A673 (cell line): ENCODE measurements around the gene CFAP410. TPM values are rescaled to one million over a fixed set of nuclear protein-coding genes. Genes with fewer than 3 reads are reported as not detected.

Source experiments
- BruUV-seq: library from RNA; stranded (reverse); fragments of 400-500 nt; replicated peaks from 2 replicates; lab custom pipeline; 2021; lab: Mats Ljungman, UMichigan
- CTCF ChIA-PET: fragments of 300-600 bp; sonication (Branson Sonifier 250); formaldehyde crosslinking; loops from one replicate; lab custom pipeline; 2022; ENCODE audit warnings: antibody characterized with exemption; lab: Charles Lee
- POLR2A ChIA-PET: fragments of 300-600 bp; sonication (Branson Sonifier 250); formaldehyde crosslinking; loops from one replicate; lab custom pipeline; 2022; ENCODE audit warnings: antibody characterized with exemption; ENCODE audit not compliant: low non-redundant PET; lab: Charles Lee
- DNase-seq: peaks from one replicate; pipeline ENCODE4 v3.0.0-alpha.2; 2015; ENCODE audit warnings: low spot score
- H3K27ac ChIP-seq: fragments of 200-600 bp; sonication (generic); 2 replicates; pipeline ENCODE4 v1.5.1; 2016; ENCODE audit warnings: mixed run types, low read depth, mild to moderate bottlenecking, mixed read lengths, antibody characterized with exemption, low read length; ENCODE audit not compliant: poor library complexity, severe bottlenecking
- H3K27me3 ChIP-seq: fragments of 200-600 bp; sonication (generic); replicated peaks from 2 replicates; pipeline ENCODE4 v1.6.1; 2017; ENCODE audit warnings: mixed run types, low read depth, mild to moderate bottlenecking, mixed read lengths, antibody characterized with exemption, low read length; ENCODE audit not compliant: insufficient read depth, poor library complexity
- H3K36me3 ChIP-seq: fragments of 200-600 bp; sonication (generic); 2 replicates; pipeline ENCODE4 v1.6.1; 2016; ENCODE audit warnings: mixed run types, mild to moderate bottlenecking, mixed read lengths, antibody characterized with exemption, low read length; ENCODE audit not compliant: insufficient read depth, poor library complexity, severe bottlenecking
- H3K4me1 ChIP-seq: fragments of 200-600 bp; sonication (generic); 2 replicates; pipeline ENCODE4 v1.6.1; 2017; ENCODE audit warnings: mixed run types, mild to moderate bottlenecking, mixed read lengths, antibody characterized with exemption, low read length; ENCODE audit not compliant: insufficient read depth, poor library complexity, severe bottlenecking
- H3K4me3 ChIP-seq: fragments of 200-600 bp; sonication (generic); 2 replicates; pipeline ENCODE4 v1.5.1; 2016; ENCODE audit warnings: low read depth, mixed run types, mild to moderate bottlenecking, mixed read lengths, low read length; ENCODE audit not compliant: poor library complexity, severe bottlenecking
- H3K9me3 ChIP-seq: fragments of 200-600 bp; sonication (generic); 2 replicates; pipeline ENCODE4 v1.6.1; 2016; ENCODE audit warnings: mixed run types, low read depth, mild to moderate bottlenecking, mixed read lengths, antibody characterized with exemption, low read length; ENCODE audit not compliant: poor library complexity, severe bottlenecking
- EZH2 ChIP-seq: fragments of 200-600 bp; sonication (generic); IDR thresholded peaks from 2 replicates; pipeline ENCODE4 v1.6.1; 2017; ENCODE audit warnings: borderline replicate concordance, low read depth, mild to moderate bottlenecking, mixed read lengths, antibody characterized with exemption, low read length; ENCODE audit not compliant: poor library complexity, severe bottlenecking
- intact Hi-C: fragments of 100-400 bp; cut with micrococcal nuclease; formaldehyde crosslinking; loops from one replicate; pipeline ENCODE4 v1.10.0; 2022; ENCODE audit not compliant: unreplicated experiment
- total RNA-seq: library from RNA; stranded (reverse); gene quantifications from 2 replicates; pipeline ENCODE4 v1.2.3, GENCODE V29; 2021
- TF ChIP-seq, protein P1 (sequence below): fragments of 300-800, 200-600 bp; sonication (generic); conservative IDR thresholded peaks from 2 replicates; pipeline ENCODE4 v1.5.1; 2017; ENCODE audit warnings: low read depth, mild to moderate bottlenecking, antibody characterized with exemption, low read length, moderate library complexity, mixed read lengths

Gene CFAP410
- total RNA-seq, 1 experiment from 2014 or later = 14.0 TPM

DNA sequence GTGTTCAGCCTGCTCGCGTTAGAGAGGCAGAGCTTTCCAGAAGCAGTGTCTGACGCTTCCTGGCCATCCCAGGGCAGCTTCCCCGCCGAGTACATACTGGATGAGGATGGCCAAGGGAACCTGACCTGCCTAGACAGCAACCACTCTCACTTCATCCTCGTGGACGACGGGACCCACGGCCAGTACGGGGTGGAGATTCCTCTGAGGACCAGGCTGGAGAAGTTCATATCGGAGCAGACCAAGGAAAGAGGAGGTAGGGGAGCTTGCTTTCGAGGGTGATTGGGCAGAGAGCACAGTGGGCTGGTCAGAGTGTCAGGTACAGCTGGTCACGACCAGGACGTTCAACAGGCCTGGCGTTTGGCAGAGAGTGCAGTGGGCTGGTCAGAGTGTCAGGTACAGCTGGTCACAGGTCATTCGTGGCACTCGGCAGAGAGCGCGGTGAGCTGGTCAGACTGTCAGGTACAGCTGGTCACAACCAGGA, 36.6 kb upstream of the CFAP410 start:
- H3K36me3 ChIP-seq = no peaks in the 10 kb centered on the region
- no TSS peak for BruUV-seq
- ChIA-PET POLR2A (no interaction called here), CTCF (no interaction called here)
- no peak for TF ChIP-seq EZH2
- TF ChIP-seq, protein P1, sequence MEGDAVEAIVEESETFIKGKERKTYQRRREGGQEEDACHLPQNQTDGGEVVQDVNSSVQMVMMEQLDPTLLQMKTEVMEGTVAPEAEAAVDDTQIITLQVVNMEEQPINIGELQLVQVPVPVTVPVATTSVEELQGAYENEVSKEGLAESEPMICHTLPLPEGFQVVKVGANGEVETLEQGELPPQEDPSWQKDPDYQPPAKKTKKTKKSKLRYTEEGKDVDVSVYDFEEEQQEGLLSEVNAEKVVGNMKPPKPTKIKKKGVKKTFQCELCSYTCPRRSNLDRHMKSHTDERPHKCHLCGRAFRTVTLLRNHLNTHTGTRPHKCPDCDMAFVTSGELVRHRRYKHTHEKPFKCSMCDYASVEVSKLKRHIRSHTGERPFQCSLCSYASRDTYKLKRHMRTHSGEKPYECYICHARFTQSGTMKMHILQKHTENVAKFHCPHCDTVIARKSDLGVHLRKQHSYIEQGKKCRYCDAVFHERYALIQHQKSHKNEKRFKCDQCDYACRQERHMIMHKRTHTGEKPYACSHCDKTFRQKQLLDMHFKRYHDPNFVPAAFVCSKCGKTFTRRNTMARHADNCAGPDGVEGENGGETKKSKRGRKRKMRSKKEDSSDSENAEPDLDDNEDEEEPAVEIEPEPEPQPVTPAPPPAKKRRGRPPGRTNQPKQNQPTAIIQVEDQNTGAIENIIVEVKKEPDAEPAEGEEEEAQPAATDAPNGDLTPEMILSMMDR = no peak
- DNase-seq = no peak
- H3K4me1 ChIP-seq = no peaks in the 10 kb centered on the region
- no peak overlapping the region for H3K4me3 ChIP-seq
- H3K9me3 ChIP-seq = no peaks in the 10 kb centered on the region
- intact Hi-C loops = no loop called here
- no peaks in the 10 kb centered on the region for H3K27me3 ChIP-seq
- H3K27ac ChIP-seq = no peak overlapping the region

GRCh38 chr21:44375281-44375651, 36.1 kb upstream of the CFAP410 start:
- Histone ChIP-seq H3K27me3 (no peaks in the 10 kb centered on the region), H3K4me1 (no peaks in the 10 kb centered on the region), H3K4me3 (no peak overlapping the region), H3K36me3 (no peaks in the 10 kb centered on the region), H3K27ac (no peak overlapping the region), H3K9me3 (no peaks in the 10 kb centered on the region)
- no TSS peak for BruUV-seq
- TF ChIP-seq, protein P1 = no peak
- TF ChIP-seq EZH2 = no peak
- intact Hi-C loops = no loop called here
- CTCF ChIA-PET = no interaction called here
- POLR2A ChIA-PET = no interaction called here
- no peak for DNase-seq

GRCh38 chr21:44374601-44375280, 35.6 kb upstream of the CFAP410 start:
- TF ChIP-seq, protein P1 = no peak
- TF ChIP-seq EZH2 = no peak
- H3K36me3 ChIP-seq = no peaks in the 10 kb centered on the region
- CTCF ChIA-PET = interaction anchor here (0.6 kb wide), 1 partner anchor 1300 kb away, joined by 3 read pairs; no protein-coding TSS in a partner anchor
- BruUV-seq = no TSS peak
- no peak for DNase-seq
- H3K27me3 ChIP-seq = no peaks in the 10 kb centered on the region
- H3K4me1 ChIP-seq = no peaks in the 10 kb centered on the region
- no peak overlapping the region for H3K27ac ChIP-seq
- H3K4me3 ChIP-seq = no peak overlapping the region
- intact Hi-C loops = no loop called here
- POLR2A ChIA-PET = no interaction called here
- H3K9me3 ChIP-seq = no peaks in the 10 kb centered on the region
